ENCODE measurements around the gene SLC5A6.

The SLC5A6 gene

GRCh38 chr2:27211943-27212625, at the start of gene SLC5A6, which contains the start of gene ATRAID:
Gene SLC5A6, minus strand, starts transcription at chr2:27212268. Its CDS starts 4,618 bp downstream, at chr2:27207650.
Gene ATRAID, plus strand, starts transcription at chr2:27212041. Its CDS starts 328 bp downstream, at chr2:27212369.
- DNase-seq (ENCODE audit: low read depth): peak; percentile 79

DNA sequence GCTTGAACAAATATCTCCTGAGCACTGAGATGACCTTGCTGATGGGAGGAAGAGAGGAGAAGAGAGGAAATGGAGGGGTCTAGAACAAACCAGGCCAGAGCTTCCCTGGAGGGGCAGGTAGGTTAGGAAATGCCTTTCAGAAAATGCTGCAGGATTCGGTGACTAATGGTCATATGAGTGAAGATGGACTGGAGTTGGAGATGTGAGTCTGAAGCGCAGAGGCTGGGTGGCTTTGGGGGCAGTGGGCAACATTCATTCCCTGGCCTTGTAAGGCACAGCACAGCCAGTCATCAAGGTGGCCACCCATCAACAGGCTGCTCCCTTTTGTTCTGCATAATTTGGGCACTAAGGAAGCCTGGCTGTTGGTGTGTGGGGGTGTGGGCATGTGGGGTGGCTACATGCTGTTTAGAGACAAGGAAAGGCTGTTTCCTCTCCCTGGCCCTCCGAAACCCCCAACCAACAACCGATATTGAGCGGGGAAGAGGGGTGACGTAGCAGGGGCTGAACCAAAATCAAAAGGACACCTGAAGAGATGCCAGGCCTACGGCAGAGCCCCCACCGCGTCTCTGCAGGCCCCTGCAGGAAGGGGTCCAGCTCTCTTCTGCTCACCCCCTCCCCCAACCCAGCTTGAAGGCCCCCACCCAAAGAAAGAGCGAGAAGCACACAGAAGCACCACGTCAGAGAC, 49.3 kb upstream of the SLC5A6 start:
- DNase-seq (ENCODE audit: low read depth): no peak

- DNase-seq (ENCODE audit: low read depth): no peak
Measured at GRCh38 chr2:27258051-27258450, 46.0 kb upstream of the SLC5A6 start.

DNA sequence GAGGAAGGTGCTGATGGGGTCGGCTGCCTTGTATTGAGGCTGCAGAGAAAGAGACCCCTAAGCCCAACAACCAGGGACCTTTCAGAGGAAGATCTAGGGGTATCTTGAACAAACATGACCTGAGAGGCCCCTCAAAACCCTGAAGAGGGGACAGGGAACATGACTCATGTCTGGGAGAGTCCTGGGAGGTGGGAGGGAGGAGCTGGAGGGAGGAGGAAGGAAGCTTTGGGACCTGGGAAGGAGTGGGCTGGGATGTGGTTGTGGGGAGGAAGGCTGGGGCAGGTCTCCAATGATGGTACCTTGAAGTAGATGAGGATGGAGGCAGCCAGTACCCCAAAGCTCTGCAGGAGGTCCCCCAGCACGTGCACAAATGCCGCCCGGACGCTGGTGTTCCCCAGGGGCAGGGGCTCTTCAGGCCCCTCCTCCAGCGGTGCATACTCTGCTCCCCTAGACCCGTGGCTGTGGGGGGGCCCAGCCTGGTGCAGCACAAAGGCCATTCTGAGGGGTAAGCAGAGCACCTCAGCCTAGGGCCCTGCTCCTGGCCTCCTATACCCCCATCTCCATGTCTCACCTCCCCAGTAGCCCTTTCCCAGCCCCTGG, 44.9 kb upstream of the SLC5A6 start:
- DNase-seq (ENCODE audit: low read depth): no peak

DNA sequence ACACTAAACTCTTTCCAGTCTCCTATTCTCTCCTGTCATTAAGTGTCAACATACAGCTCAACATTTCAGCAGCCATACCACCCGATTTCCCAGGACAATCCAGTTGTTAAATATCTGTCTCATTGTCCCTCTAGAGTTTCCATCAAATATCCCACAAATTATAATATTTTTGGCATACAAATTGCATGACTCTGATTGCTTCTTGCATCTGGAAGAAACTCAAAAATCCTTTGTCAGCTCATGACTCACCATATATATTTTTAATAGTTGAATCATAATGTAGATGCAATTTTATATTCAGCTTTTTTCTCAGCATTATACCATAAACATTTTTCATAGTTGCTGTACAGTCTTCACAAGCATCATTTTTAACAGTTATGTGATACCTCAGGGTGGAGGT, 43.6 kb upstream of the SLC5A6 start:
- no peak for DNase-seq (ENCODE audit: low read depth)

GRCh38 chr2:27255187-27255586, 43.1 kb upstream of the SLC5A6 start:
- no peak for DNase-seq (ENCODE audit: low read depth)

GRCh38 chr2:27251766-27252165, 39.7 kb upstream of the SLC5A6 start:
- no peak for DNase-seq (ENCODE audit: low read depth)

GRCh38 chr2:27250652-27251379, 38.7 kb upstream of the SLC5A6 start:
- no peak for DNase-seq (ENCODE audit: low read depth)

GRCh38 chr2:27249891-27250651, 38.0 kb upstream of the SLC5A6 start:
- DNase-seq (ENCODE audit: low read depth): no peak

DNA sequence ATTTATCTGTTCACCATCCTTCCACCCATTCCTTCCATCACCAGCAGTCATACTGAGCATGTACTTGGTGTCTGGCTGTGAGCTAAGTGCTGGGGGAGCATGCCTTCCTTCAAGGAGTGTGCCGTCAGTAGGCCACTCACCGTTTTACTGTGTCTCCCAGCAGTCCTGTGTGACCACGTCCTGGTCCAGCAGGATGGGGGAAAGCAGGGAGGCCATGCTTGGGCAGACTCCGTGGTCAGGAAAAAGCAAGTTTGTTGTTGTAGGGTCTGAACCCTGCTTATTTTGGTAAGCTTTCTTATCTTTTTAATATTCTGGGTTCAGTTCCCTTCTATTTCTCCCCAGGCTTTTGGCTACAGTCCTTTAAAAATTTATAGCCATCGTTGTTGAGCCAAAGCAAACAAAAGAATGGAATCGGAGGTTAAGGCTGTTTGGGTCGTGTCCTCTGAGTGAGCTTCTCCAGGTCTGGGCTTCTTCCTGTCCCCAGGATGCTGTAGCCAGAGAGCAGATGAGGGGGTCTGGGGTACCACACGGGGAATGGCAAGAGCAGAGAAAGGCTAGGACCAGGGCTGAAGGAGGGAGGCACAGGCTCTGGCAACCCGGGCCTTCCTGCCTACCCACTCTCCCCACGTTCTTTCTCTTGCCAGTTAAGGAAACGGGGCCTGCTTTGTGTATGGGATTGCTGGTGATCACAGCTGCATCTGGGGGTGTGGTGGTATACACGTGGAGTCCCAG, 37.3 kb upstream of the SLC5A6 start:
- no peak for DNase-seq (ENCODE audit: low read depth)

- DNase-seq (ENCODE audit: low read depth): no peak
Measured at GRCh38 chr2:27247893-27248292, 35.8 kb upstream of the SLC5A6 start.

- no peak for DNase-seq (ENCODE audit: low read depth)
Measured at GRCh38 chr2:27245626-27246025, 33.6 kb upstream of the SLC5A6 start.

DNA sequence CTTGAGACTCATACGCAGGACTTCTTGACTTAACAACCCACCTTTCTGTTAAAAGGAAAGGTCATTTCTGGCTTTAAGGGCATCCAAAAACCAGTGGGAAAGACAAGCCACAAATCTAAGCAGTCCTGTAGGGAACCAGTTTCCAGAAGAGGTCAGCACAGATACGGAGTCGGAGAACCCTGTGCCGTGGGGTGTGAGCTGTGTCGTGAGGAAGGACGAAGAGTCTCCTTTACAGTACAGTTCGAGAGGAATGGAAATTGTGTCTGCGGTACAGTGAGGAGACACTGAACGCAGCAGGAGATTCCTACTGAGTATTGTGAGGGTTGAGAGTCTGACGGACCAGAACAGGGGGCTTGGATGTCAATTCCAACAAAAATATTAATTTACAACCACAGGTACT, 33.0 kb upstream of the SLC5A6 start:
- DNase-seq (ENCODE audit: low read depth): no peak

GRCh38 chr2:27243391-27244130, 31.5 kb upstream of the SLC5A6 start:
- DNase-seq (ENCODE audit: low read depth): no peak

GRCh38 chr2:27242614-27242951, 30.5 kb upstream of the SLC5A6 start:
- DNase-seq (ENCODE audit: low read depth): no peak

DNA sequence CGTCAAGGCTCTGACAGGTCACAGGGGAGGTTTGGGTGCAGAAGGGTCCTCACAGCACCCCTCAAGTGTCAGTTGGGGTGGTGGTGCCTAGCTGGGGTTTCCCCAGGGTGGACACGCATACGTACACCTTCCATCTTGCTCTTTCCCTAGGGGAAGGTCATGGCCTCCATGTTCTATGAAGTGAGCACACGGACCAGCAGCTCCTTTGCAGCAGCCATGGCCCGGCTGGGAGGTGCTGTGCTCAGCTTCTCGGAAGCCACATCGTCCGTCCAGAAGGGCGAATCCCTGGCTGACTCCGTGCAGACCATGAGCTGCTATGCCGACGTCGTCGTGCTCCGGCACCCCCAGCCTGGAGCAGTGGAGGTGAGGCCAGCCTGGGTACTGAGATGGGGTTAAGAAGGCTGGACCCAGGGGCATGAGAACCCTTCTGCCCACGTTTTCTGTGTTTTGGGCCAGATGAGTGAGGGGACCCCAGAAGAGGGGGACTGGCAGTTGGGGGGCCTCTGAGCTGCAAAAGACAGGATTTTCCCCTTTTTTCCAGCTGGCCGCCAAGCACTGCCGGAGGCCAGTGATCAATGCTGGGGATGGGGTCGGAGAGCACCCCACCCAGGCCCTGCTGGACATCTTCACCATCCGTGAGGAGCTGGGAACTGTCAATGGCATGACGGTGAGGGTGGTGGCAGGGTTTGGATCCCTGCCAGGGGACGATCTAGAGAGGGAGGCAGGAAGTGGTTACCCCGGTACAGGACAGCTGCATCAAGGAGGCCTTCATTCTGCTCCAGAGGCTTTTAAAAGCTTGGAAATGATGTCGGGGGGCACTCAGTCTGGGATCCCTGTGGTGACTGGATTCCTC, 29.9 kb upstream of the SLC5A6 start:
- no peak for DNase-seq (ENCODE audit: low read depth)

GRCh38 chr2:27240406-27240805, 28.3 kb upstream of the SLC5A6 start:
- no peak for DNase-seq (ENCODE audit: low read depth)

GRCh38 chr2:27238976-27239375, 26.9 kb upstream of the SLC5A6 start:
- DNase-seq (ENCODE audit: low read depth): no peak

- no peak for DNase-seq (ENCODE audit: low read depth)
Measured at GRCh38 chr2:27237341-27237945, 25.4 kb upstream of the SLC5A6 start.

All from T-helper 22 cell (primary cell).